Right atrium auricular region (tissue), 2 donors: ENCODE results near the gene ATP10A. TPM values are rescaled to one million over a fixed set of nuclear protein-coding genes. Genes with fewer than 3 reads are reported as not detected.
A peak's percentile ranks its signal among the peaks of the same experiment; 100 is the strongest.
"Not testable (repeated sequence)": the region's sequence is repeated elsewhere in the genome, so short reads cannot be mapped to it uniquely, and the experiment has no call there.

ENCODE experiments used
- DNase-seq: peaks from one replicate; pipeline ENCODE4 v3.0.0-alpha.2; 2019; ENCODE audit warnings: low spot score
- H3K27ac ChIP-seq, 2 donors: fragments of 200-600 bp; sonication (generic); 1 replicate in 1 of 2; 2 replicates in 1 of 2; pipeline ENCODE4 v1.5.1; 2016 to 2019
- H3K27me3 ChIP-seq, 2 donors: fragments of 200-600 bp; sonication (generic); one replicate each; pipeline versions ENCODE4 v1.5.1 to v1.6.0; 2017 to 2019
- H3K36me3 ChIP-seq: fragments of 200-600 bp; sonication (generic); one replicate; pipeline ENCODE4 v1.5.1; 2016
- H3K4me1 ChIP-seq, 2 donors: fragments of 200-600 bp; sonication (generic); one replicate each; pipeline versions ENCODE4 v1.5.1 to v1.6.0; 2017 to 2019
- H3K4me3 ChIP-seq, 2 donors: fragments of 200-600 bp; sonication (generic); 1 replicate in 1 of 2; 2 replicates in 1 of 2; pipeline ENCODE4 v1.5.1; 2017 to 2019; ENCODE audit warnings: mild to moderate bottlenecking in 1 of 2, moderate library complexity in 1 of 2
- H3K9me3 ChIP-seq, 2 donors: fragments of 200-600 bp; sonication (generic); one replicate each; pipeline ENCODE4 v1.5.1; 2019
- total RNA-seq, 2 donors: library from RNA; depleted of rRNA; stranded (reverse); fragments of >200 nt; gene quantifications; one replicate each; pipeline ENCODE4 v1.1.0, GENCODE V29; 2016
- TF ChIP-seq, protein P1 (sequence below), 2 donors: fragments of 200-600 bp; sonication (generic); IDR thresholded peaks; one replicate each; pipeline ENCODE4 v1.5.1; 2019; ENCODE audit warnings: antibody characterized with exemption in 2 of 2

ATP10A gene
- total RNA-seq, 2 donors from 2014 or later, result 3.2 to 6.0 TPM

- Histone ChIP-seq H3K36me3 (no peaks in the 10 kb centered on the region), H3K4me3 (peak overlapping the region; percentile 50 to 62), H3K27ac (peak overlapping the region; percentile 35 to 54), H3K4me1 (peaks cover 0 to 24% of the 10 kb centered on the region in 2 donors), H3K9me3 (no peaks in the 10 kb centered on the region), H3K27me3 (no peaks in the 10 kb centered on the region)
- TF ChIP-seq, protein P1, sequence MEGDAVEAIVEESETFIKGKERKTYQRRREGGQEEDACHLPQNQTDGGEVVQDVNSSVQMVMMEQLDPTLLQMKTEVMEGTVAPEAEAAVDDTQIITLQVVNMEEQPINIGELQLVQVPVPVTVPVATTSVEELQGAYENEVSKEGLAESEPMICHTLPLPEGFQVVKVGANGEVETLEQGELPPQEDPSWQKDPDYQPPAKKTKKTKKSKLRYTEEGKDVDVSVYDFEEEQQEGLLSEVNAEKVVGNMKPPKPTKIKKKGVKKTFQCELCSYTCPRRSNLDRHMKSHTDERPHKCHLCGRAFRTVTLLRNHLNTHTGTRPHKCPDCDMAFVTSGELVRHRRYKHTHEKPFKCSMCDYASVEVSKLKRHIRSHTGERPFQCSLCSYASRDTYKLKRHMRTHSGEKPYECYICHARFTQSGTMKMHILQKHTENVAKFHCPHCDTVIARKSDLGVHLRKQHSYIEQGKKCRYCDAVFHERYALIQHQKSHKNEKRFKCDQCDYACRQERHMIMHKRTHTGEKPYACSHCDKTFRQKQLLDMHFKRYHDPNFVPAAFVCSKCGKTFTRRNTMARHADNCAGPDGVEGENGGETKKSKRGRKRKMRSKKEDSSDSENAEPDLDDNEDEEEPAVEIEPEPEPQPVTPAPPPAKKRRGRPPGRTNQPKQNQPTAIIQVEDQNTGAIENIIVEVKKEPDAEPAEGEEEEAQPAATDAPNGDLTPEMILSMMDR (IDR thresholded peaks at IDR 0.05), result no peak
- no peak for DNase-seq
These were observed 2.0 kb downstream of the ATP10A start for GRCh38 chr15:25860885-25861866.

DNA sequence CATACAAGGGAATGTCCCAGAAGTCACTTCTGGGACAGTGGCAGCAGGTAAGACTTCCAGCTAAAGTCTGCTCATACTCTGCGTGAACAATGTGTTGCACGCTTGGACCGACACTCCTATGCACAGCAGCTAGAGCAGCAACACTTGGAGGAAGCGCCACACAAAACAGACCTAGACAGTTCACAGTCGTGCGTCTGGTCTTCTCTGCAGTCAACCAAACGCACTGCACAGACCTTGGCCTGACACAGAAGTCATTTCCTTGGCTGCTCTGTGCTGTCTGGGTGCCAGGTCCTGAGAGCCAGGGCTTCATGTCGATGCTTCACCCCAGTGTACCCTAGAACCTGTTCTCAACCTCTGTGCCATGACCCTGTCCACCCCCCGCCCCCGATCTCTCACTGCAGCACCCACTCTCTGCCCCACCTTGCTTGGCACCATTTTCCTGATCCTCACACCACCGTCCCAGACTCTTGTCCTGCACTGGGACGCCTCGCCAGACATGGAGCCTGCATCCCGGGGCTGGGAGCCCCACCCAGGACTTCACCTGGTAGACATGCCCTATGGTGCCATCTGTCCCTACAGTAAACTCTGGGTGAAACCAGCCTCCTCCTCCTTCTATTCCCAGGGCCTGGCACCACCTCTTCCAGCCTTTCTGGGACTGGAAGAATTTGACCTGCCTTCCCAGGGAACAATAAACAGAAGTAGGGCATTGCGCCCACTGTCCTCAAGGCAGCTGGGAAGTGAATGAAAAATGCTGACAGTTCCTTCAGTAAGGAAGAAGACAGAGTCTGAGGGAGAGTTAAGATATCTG lies 3.1 kb downstream of the ATP10A start:
- DNase-seq, result no peak
- TF ChIP-seq, protein P1 (IDR thresholded peaks at IDR 0.05), result no peak
- Histone ChIP-seq H3K27ac (peak overlapping the region in 1 of 2 donors; percentile 35), H3K4me1 (peaks cover 0 to 24% of the 10 kb centered on the region in 2 donors), H3K4me3 (peak overlapping the region in 1 of 2 donors; percentile 62), H3K9me3 (no peaks in the 10 kb centered on the region), H3K27me3 (no peaks in the 10 kb centered on the region), H3K36me3 (no peaks in the 10 kb centered on the region)

- H3K4me3 ChIP-seq, result no peak overlapping the region
- H3K27me3 ChIP-seq, result no peaks in the 10 kb centered on the region
- H3K9me3 ChIP-seq, result no peaks in the 10 kb centered on the region
- H3K27ac ChIP-seq, result no peak overlapping the region
- no peaks in the 10 kb centered on the region for H3K36me3 ChIP-seq
- TF ChIP-seq, protein P1 (IDR thresholded peaks at IDR 0.05), result no peak
- DNase-seq, result no peak
- H3K4me1 ChIP-seq, result peaks cover 0 to 24% of the 10 kb centered on the region in 2 donors
These were observed 4.0 kb downstream of the ATP10A start for GRCh38 chr15:25858952-25859760.

DNA sequence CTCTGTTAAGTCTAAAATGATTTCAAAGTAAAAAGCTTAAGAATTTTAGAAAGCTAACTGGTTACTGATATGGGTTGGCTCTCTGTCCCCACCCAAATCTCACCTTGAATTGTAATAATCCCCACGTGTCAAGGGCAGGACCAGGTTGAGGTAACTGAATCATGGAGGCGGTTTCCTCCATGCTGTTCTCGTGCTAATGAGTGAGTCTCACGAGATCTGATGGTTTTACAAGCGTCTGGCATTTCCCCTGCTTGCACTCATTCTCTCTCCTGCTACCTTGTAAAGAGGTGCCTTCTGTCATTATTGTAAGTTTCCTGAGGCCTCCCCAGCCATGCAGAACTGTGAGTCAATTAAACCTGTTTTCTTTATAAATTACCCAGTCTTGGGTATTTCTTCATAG lies 7.1 kb downstream of the ATP10A start:
- H3K9me3 ChIP-seq, H3K27ac ChIP-seq, H3K36me3 ChIP-seq, DNase-seq, H3K4me3 ChIP-seq, H3K27me3 ChIP-seq: not testable (repeated sequence)
- peaks cover 0 to 12% of the 10 kb centered on the region in 2 donors for H3K4me1 ChIP-seq

- TF ChIP-seq, protein P1 (IDR thresholded peaks at IDR 0.05), result no peak
- H3K4me1 ChIP-seq, result peaks cover 0 to 31% of the 10 kb centered on the region in 2 donors
- no peaks in the 10 kb centered on the region for H3K9me3 ChIP-seq
- DNase-seq, result no peak
- H3K27me3 ChIP-seq, result no peaks in the 10 kb centered on the region
- no peaks in the 10 kb centered on the region for H3K36me3 ChIP-seq
- no peak overlapping the region for H3K4me3 ChIP-seq
- no peak overlapping the region for H3K27ac ChIP-seq
These were observed 10.2 kb downstream of the ATP10A start for GRCh38 chr15:25852661-25853524.
